GM21723 (cell line): Measurements from ENCODE around the gene MAPRE2.

Experiments
- ATAC-seq: cut with Tn5 transposase; IDR thresholded peaks from one replicate; pipeline ENCODE4 v1.9.1; 2021; ENCODE audit warnings: mild to moderate bottlenecking, moderate library complexity; ENCODE audit not compliant: unreplicated experiment

MAPRE2 gene

DNA sequence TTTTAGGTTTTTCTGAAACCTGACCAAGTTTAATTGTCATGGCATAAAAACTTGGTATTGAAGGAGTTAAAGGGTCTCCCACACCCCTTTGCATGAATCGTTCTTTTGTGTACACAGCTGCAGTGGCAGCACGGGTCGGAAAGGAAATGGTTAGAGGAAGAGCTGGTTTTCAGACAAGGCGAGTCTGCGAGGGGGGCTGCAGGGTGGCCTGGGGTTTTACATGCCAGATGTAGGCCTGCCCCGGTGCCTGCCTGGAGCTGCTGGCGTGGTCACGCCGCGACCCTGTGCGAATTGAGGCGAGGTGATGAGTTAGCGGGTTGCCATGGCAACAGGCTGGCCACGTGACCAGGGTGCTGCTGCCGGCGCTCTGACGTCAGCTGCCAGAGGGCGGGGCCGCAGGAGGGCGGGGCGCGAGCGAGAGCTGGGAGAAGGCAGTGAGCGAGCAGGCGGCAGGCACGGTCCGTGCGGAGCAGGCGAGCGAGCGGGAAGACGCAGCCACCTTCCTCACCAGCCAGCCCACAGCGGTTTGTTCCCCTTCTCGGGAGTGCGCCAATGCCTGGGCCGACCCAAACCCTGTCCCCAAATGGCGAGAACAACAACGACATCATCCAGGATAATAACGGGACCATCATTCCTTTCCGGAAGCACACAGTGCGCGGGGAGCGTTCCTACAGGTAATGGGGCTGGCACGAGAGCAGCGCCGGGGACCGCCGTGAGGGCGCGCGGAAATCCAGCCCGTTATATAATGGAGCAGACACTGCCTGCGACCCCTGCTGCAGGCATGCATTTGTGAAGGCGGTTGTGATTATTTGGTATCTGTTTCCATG is at the start of gene MAPRE2:
MAPRE2 (plus strand) TSS at position 426 of the 827 bp plus-strand sequence; CDS start at position 553, 127 bp downstream.
- ATAC-seq: peak; percentile 76

DNA sequence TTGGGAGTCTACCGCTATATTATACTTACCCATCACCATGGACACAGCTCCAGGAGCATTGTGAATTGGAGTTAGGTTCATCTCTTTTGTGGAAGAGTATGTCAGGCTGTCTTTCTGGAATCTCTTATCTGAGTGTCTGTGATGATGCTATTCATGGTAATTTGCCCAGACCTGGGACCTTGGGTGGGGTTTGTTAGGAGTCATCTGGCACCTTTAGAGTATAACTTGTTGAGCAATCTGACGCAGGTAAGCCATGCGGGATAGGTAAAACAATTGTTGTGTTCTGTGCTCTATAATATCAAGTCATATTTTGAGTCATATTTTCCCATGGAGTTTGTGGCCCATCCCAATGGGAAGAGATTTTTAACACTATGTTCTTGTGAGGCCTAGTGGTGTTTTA is 49.7 kb upstream of the MAPRE2 start:
- ATAC-seq: no peak

DNA sequence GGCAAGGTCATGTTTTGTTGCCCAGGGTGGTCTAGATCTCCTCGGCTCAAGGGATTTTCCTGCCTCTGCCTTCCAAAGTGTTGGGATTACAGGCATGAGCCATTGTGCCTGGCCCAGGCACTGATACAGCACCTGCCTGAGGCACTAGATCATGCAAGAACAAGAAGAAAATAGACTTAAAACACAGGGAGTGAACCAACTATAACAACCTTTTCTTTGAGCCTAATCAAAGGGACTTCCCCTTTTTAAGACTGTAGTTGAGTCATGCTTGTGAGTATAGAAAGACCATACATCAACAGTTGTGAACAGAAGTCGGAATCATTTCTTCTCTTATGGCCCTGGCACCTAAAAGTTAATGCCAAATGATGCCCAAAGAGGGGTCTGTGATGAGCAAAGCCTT is 47.9 kb upstream of the MAPRE2 start:
- no peak for ATAC-seq

DNA sequence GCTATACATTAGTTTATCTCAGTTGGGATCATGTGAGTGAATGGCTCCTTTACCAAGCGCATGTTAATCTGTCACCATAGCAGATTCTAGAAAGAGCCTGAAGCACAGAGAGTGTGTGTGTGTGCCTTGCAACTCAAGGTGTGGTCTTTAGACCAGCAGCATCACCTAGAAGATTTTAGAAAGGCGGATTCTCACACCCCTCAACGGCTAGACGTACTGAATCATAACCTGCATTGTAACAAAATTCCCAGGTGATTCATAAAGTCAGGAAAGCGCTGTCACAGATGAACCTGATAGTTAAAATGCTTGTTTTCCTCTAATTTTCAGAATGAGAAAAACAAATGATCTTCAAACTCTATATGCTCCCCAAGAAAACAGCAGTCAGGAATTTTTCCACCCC is 45.5 kb upstream of the MAPRE2 start:
- no peak for ATAC-seq

DNA sequence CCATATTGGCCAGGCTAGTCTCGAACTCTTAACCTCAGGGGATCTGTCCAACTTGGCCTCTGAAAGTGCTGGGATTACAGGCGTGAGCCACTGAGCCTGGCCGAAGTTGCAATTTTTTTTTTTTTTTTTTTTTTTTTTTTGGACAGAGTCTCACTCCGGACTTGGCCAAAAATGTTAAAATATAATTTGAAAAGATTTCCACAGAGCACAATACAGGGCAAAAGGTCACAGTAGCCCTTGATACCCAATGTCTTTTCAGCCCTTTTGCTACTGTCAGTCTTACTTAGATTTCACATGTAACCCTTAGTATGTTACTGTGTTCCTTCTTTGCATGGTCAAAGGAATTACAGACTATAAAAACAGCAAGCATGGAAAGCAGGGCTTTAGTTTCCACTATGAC is 42.6 kb upstream of the MAPRE2 start:
- ATAC-seq: no peak

DNA sequence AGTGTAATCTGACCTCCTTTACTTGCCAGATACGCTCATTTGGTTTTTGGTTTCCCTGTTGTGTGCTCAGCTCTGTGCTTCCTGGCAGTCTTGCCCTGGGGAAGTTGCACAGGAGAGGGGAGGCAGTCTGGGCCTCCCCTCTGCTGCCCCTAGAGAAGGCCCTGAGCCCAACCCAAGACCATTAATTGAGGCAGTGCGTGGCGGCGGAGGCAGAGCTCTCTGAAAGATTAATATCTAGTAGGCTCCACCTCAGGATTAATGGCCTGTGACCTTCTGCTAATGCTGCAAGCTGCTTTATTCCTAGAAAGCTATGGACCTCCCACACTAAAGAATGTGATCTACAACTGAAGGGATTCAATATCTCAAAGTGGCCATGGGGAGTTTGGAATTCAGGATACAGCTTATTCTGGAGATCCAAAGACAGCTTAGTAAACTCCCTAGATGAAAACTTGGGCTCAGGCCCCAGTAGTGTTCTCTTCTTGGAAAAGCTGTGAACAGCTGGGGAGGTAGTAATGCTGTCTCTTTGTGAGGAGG is 41.4 kb upstream of the MAPRE2 start:
- ATAC-seq: no peak

DNA sequence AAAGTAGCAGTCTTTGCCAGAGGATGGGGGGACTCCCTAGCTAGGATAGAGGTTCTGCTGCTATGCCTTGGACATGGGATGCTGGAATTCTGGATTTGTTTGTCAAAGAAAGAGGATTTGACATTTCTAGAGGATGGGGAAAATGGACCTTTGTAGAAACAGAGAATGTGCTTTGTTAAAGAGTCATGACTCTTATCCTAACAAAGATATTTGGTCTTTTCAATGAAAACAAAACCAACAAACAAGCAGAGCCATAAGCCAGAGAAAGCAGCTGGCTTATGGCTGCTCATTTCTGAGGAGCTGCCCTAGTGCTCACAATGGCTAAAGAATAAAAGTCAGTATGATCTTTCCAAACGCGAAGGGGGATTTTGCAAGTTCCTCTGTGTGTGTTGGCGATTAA is 40.8 kb upstream of the MAPRE2 start:
- no peak for ATAC-seq

DNA sequence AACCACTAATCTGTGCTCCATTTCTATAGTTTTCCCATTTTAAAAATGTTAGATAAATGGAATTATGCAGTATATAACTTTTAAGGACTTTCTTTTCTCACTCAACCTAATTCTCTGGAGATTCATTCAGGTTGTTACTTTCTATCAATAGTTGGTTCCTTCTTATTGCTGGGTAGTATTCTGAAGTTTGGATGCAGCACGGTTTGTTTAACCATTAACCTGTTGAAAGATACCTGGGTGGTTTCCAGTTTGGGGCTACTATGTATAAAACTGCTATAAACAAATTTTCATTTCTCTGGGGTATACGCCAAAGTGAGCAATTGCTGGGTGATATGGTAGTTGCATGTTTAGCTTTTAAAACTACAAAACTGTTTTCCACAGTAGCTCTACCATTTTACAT is 39.1 kb upstream of the MAPRE2 start:
- ATAC-seq: no peak

DNA sequence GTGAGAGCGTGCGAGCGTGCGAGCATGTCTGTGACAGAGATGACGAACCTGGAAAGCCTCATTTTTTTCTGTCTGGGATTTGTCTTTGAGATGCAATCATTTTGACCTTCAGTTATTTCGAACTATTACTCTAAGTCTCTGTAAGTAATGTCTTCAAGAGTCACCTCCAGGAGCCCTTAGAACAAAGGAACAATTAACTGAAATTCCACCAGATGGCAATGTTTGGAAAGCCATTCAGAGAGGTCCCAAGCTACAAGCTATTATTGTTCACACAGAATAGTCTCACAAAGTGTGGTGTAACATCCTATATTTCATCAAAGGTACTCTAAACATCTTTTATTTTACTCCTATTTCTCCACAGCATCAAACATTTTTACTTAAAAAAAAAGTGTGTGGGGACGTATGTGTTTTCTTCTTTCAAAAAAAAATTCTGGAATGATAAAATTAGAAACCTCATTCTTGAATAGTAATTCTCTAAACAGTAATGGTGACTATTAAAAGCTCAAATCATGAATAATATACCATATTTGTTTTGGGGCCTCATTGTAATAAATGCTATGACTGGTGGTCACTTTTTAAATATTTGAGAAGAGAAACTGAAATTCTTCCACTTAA is 35.1 kb upstream of the MAPRE2 start:
- peak; percentile 85 for ATAC-seq

DNA sequence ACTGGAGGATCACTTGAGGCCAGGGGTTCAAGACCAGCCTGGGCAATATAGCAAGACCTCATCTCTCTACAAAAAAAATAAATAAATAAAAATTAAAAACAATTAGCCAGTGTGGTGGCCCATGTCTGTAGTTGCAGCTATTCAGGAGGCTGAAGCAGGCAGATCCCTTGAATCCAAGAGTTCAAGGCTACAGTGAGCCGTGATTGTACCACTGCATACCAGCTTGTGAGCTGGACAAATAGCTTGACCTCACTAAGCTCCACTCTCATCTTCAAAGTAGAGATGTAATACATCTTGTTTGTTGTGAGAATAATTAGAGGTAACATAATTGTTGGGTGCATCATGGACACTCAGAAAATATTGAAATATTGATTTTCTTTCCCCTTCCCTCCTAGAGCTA is 31.1 kb upstream of the MAPRE2 start:
- no peak for ATAC-seq

DNA sequence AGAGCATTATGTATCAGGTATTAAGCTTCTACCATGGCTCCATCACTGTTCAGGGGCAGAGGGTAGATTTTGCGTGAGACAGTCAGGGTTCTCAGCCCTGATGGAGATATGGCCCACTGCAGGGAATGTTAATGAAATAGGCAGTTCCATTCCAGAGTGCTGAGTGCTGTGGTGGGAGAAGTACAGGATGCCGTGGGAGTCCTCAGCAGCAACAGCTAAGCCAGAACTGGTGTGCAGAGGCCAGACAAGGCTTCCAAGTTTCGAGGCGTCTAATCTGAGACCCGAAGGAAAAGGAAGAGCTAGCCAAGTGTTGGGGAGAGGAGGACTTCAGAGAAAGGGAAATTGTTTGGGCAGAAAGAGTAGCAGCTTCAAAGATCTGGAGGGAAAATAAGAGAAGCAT is 30.2 kb upstream of the MAPRE2 start:
- ATAC-seq: no peak

DNA sequence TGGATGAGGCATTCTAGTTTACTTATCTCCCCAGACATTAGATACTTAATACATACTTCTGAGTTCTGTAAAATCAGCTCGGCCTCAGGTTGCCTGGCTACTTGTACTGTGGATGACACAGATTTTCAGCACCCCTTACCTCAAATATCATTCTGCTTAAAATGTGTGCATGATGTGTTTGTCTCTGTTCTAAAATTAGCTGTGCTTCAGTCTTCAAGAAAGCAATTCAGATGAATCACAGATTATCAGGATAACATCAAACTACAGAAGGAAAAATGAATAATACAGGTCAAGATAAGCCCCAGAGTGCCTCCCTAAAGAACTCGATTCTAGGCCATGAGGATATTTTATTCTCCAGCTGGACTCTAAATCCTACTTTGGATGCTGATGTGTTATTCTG is 21.3 kb upstream of the MAPRE2 start:
- no peak for ATAC-seq

DNA sequence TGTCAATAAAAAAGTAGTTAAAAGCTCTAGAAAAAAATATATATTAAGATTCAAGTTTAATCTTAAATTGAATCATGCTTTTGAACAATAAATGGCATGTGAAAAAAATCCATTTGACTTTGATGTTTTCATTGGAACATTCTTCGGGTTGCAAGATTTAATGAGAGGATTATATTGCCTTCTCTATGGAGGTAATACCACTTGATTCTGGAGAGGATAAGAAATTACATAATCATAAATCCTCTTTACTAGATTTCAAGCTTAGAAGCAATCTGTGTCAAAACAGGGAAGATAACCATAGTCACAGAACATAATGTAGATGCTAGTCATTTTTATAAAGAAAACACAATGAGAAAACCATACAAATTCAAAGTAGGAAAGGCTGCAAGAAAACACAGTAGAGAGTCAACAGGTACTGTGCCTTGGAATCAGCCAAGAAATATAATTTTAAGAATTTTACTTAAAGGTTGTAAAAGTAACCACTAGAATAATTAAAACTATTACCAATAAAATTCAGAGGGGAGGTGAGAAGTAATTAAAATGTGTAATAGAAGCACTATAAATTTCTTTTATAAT is 18.7 kb upstream of the MAPRE2 start:
- ATAC-seq: no peak

DNA sequence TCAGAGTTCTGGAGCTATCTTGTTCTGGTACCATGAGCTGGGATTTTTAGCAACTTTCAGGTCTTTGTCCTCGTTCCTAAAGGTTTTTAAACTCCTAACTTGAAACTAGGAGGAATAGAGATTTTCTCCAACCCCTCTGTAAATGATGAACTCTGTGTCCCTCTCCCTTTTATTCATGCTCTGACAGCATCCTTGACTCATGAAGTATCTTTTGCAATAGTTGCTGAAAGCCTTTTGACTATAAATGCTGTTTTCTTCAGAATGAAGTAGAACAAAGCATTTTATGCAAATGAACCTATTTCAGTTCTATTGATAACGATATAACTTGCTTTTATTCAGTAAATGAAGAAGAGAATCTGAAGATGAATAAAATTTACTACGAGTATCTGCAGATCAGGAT is 17.0 kb upstream of the MAPRE2 start:
- ATAC-seq: no peak

DNA sequence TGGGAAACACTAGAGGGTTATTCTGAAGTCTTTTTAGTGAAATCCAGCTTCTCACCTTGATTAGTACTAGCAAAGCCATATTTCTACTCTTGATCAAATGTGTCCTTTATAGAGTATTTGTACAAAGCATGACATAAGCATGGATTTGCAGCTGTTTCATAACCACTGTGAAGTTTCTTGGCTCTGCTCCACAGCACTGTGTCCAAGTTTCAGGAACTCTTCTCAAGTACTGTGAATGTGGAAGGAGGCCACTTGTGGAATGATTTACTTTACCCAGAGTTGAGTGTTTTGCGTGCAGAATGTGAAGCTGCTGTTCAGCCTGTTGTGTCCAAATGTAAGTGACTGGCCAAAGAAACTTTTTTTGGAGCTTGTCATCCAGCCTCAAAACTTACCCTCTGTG is 16.2 kb upstream of the MAPRE2 start:
- no peak for ATAC-seq

DNA sequence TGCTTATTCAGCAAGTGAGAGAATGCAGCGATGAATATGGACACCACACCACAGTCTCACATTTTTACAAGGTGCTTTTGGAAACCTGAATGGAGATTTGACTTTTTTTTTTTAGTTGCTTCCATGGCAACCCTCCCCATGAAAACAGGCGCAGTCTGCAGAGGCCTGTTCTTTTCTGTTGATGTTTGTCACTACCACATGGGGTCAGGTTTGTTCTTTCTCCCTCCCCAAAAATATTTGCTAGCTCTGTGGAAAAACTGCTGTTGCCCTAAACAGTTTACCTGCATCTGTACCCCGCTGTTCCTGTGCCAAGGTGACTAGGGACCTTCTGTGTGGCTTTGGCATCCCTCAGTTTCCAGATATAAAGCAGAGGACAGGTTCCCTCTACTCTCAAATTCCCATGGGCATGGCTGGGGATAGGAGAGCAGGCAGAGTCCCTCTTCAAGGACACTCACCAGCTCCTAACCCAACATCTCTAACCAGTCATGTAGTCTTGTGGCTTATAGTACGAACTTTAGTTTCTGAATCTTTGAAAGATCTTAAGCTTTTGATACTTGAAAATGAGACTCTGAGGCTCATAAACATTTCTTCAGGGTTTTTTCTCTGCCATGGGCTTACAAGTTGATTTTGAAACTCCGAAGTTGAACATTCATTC is 14.7 kb upstream of the MAPRE2 start:
- ATAC-seq: peak; percentile 42

DNA sequence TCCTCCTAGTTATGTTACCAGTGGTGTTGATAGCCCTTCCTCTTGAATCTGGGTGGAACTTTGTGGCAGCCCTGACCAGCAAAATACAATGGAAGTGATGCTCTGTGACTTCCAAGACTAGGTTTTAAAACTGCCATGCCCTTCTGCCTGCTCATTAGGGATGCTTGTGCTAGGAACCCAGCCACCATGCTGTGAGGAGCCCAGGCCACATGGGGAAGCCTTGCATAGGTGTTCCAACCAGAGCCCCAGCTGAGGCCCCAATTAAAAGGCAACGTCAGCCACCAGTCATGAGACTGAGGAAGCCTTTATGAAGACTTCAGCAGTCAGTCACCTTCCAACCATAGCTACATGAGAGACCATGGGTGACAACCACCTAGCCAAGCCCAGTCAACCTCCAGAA is 14.0 kb upstream of the MAPRE2 start:
- no peak for ATAC-seq

DNA sequence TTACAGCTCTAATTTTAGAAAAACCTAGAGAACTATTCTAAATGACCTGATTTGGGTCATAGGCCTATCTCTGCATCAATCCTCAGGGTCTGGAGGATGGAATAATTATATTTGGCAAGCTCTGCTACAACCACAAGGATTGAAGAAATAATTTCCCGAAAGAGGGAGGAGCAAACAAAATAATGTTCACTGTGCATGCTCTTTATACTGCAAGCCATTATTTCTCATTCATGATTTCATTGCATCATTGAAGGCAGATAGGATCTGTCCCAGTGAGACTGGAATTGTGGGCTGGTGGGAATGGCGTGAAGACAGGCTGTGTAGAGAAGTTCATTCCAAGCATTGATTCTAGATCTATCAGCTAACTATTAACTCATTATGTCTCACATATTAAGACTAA is 12.7 kb upstream of the MAPRE2 start:
- no peak for ATAC-seq

DNA sequence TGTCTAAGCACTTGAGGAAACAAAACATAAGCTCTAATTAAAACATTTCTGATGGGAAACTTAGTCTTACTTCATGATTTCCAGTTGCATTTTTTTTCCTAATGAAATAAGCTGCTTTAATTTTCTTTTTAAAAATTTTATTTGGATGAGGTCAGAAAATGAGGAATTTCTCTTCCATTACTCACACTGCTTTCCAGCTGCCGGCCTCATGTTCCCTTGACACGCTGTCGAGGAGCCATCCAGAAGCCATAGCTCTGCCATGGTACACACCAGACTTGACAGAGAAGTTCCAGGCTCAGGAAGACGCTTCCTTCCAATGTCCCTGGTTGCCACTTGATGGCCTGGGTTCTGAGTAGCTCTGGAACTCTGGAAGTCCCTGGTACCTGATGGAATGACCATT is 12.1 kb upstream of the MAPRE2 start:
- no peak for ATAC-seq

DNA sequence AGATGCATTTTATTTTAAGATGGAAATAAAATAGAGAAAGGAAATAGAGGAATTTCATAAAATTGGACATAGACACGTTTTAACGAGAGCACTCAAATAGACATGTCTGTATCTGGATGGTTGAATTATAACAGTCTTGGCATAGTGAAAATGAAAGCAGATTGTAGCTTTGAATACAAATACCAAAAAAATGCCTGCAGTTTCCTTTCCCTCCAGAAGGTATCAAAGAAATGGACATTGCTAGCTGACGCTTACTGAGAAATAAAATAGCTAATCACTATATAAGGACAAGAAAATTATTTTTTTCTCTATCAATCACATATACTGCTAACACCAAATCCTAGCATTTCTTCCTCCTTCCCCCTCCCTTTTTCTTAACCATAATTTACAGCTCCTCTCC is 11.4 kb upstream of the MAPRE2 start:
- peak; percentile 77 for ATAC-seq

DNA sequence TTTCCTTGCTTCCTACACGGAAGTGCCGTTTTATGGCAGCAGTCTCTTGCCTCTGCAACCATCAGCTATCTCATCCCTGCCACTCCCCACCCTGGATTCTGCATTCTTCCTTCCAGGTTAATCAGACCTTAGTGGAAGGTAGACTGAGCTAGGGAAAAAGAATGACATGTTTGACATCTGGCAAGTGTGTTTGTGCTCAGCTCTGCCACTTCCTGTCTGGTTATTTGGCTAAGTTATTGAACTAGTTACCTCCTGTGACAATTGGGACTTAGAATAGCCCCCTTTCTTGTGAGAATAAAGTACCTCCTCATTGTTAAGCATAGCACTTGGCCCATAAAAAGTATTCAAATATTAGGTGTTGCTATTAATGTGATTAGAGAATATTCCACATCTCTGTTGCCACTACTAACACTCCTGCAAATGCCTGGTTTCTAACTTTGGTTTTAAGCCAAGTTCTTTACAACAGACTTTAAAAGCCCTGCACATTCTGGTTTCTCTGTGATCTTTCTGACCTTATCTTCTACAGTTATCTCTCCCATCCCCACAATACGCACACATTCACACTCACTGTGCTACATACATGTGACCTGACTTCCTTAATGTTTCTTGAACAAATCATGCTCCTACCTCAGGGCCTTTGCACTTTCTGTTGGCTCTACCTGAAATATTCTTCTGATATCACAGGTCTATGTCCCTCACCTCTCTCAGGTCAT is 10.8 kb upstream of the MAPRE2 start:
- ATAC-seq: peak; percentile 50
